HG03135 (cell line): ENCODE results near the gene NPHP4.

ENCODE experiments used
- ATAC-seq: cut with Tn5 transposase; IDR thresholded peaks from one replicate; pipeline ENCODE4 v1.9.1; 2021; ENCODE audit warnings: mild to moderate bottlenecking, moderate library complexity; ENCODE audit not compliant: unreplicated experiment

The NPHP4 gene

DNA sequence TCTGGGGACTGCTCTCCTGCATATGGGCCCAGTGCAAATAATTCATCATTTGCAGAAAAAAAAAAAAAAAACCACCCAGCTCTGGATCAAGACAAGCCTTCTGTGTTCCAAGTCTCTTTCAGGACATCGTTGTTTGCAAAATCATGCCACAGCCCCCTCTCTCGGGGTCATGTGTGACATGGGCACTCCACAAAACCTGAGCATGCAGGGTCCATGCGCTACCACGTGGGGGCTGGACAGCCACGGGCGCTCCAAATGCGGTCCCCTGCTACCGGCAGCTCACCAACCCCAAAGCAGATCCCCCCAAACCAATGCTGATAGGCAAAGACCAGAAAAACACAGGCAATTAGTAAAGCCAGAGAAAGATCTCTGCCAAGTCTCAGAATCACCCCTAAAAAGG is 17.6 kb downstream of the NPHP4 start:
- no peak for ATAC-seq

DNA sequence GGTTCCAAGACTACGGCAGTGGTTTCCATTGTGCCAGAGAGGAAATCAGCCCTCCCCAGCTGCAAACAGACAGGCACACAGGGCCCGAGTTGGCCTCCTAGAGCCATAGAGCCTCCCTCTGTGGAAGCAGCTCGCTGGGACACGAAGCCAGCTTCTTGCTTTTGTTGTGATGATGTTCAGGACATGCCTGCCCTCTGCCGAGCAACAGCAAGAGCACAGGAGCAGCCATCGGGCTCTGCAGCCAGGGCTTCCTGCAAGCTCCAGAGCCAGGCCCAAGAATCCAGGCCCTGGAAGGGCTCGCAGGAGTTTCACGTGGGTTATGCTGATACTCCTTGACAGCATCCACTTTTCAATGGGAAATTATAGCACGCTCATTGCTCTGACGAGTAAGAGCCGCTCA is 18.5 kb downstream of the NPHP4 start:
- no peak for ATAC-seq

- ATAC-seq: no peak
Measured at GRCh38 chr1:5972198-5972520, 20.1 kb downstream of the NPHP4 start.

GRCh38 chr1:5971471-5972197 is 20.6 kb downstream of the NPHP4 start:
- no peak for ATAC-seq

- ATAC-seq: no peak
Measured at GRCh38 chr1:5970610-5971273, 21.5 kb downstream of the NPHP4 start.

DNA sequence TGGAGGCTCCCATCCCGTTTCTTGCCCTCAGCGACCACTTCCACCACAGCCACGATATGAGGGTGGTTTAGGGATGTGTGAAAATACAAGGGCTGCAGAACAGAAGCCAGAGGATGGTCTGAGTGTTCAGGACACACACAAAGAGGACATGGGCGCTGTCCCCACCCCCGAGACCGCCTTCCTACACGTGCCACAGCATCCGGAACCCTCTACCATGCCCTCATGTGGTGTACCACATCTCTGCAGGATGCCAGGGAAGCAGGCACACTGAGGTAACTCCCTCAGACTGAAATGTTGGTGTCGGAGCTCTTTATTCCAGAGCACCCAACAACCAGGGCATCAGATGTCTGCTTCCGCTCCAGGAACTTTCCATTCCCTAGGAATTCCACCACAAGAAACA is 23.1 kb downstream of the NPHP4 start:
- no peak for ATAC-seq

- ATAC-seq: no peak
Measured at GRCh38 chr1:5968161-5968736, 24.0 kb downstream of the NPHP4 start.

DNA sequence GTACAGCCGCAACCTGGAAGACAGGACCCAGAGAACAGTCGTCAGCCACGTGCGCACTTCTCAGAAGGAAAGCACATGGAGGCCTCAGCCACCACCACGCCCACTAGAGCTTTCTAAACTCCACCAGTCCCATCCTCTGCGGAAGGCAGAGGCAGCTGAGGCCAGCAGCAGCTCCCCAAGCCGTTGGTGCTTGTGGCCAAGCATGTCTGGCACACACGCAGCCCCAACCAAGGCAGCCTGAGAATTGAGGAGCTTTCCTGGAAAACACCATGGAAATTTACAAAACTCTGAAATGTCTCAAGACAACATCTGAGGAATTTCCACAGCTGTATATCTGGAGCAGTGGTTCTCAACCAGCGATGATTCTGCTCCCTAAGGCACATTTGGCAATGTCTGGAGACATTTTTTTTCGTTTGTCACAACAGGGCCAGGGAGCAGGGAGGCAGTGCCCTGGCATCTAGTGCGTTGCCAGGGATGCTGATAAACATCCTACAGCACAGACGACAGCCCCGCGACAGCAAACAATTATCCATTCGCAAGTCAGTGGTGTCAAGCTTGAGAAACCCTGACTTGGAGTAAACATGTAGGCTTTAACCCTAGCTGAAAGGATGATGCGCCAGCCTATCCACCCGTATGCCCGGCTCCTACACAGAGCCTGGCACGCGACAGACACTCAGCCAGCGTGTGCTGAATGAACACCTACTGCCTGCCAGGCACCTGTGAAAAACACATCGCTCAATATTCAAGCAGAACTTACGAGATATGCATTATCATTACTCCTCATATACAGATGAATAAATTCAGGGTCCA is 24.7 kb downstream of the NPHP4 start:
- no peak for ATAC-seq

- ATAC-seq: no peak
Measured at GRCh38 chr1:5966543-5967205, 25.6 kb downstream of the NPHP4 start.

GRCh38 chr1:5965586-5966131 is 26.6 kb downstream of the NPHP4 start:
- ATAC-seq: no peak

DNA sequence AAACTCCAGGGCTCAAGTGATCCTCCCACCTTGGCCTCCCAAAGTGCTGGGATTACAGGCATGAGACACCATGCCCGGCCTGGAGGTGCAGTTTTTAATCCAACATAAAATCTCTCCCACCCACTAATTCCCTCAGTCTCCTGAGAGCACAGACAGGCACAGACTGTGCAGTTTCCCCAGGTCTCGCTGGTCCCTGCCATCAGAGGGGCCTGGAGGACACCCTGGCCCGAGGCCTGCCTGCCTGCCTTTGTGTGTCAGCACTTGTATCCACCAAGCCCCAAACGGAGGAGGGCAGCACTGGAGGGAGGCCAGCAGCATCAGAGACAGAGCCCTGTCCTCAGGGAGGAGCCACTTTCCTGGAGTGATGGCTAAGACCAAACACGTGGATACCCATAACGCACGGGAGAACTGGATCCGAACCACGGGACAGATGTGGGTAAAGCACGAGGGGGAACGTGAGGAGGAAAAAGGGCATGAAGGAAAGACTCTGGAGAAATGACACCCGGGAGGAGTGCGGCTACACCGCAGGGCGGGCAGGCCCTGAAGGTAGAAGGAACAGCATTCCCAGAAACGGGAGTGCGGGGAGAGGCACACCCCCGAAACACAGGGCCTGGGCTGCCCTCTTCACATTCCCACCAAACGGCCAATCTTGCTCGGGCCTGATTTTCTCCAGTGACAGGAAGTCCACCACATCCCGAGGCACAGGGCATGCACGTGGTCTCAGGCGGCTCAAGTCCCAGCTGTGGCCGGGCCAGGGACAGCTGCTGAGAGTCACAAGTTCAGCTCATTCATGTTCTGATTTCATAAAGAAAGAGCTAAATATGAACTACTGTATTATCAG is 29.7 kb downstream of the NPHP4 start:
- ATAC-seq: no peak

DNA sequence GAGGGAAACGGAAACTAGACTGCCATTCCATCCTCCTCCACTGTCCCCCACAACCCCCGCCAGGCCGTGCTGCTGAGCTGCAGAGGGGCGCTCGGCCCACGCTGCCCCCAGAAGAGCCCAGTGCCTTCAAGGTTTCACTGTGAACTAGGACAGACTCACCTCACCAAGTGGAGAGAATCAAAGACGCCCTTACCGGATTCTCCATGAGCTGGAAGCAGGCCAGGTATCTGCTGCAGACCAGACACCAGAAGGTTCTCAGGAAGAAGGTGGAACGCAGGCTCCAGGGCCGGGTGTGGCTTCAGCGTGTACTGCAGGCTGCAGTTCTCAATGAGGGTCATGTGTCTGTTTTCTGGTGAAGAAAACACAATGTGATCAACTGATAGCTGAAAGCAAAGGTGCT is 30.6 kb downstream of the NPHP4 start:
- no peak for ATAC-seq

- ATAC-seq: no peak
Measured at GRCh38 chr1:5960336-5960735, 31.9 kb downstream of the NPHP4 start.

DNA sequence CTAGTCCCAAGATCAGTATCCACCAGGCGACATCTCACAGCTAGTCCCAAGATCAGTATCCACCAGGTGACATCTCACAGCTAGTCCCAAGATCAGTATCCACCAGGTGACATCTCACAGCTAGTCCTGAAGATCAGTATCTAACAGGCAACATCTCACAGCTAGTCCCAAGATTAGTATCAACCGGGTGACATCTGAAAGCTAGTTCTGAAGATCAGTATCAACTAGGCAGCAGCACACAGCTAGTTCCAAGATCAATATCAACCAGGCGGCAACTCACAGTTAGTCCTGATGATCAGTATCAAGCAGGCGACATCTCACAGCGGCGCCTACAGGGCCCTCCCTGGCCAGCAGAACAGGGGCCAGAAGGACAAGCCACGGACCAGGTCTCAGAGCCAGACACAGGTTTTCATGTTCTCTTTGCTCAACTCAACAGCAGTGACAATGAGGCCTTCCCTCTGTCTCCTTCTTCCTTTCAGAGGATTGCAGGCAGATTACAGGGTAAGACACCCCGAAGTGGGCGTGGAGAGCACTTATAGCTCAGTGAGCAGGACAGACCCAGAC is 32.5 kb downstream of the NPHP4 start:
- no peak for ATAC-seq

DNA sequence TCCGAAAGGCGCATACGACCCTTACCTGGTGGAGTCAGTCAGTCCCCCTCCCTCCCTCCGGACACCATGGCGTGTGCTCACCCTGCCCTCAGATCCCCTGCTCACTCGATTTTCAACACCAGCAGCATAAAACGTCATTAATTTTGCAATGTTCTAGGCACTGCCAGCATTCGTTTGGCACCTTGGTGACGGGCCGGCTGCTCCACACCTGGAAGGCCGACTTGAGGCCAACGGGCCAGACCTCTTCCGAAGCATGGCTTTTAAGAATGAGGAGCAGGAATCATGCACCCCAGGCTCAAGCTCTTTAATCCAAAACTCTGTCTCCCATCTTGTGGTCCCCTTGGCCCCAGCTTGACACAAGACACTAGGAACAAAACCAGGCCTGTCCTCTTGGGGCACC is 33.1 kb downstream of the NPHP4 start:
- ATAC-seq: no peak

GRCh38 chr1:5956022-5956830 is 36.0 kb downstream of the NPHP4 start:
- no peak for ATAC-seq

DNA sequence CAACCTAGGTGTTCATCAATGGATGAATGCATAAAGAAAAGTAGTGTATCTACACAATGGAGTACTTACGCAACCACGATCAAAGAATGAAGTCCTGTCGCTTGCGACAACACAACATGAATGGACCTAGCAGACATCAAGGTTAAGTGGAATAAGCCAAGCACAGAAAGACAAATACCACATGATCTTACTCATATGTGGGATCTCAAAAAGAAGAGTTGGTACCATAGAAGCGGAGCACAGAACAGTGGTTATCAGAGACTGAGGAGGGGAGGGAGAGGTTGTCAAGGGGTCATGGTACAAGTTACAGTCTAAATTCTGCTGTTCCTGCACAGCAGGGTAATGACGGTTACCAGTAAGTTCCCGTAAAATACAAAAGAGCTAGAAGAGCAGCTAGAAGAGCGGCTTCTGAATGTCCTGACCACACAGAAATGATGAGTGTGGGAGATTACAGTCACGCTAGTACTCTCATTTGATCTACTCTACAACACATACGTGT is 36.7 kb downstream of the NPHP4 start:
- ATAC-seq: no peak

- no peak for ATAC-seq
Measured at GRCh38 chr1:5954964-5955363, 37.3 kb downstream of the NPHP4 start.

GRCh38 chr1:5953386-5953785 is 38.8 kb downstream of the NPHP4 start:
- no peak for ATAC-seq
